ENCODE results near the gene MRM1.

DNA sequence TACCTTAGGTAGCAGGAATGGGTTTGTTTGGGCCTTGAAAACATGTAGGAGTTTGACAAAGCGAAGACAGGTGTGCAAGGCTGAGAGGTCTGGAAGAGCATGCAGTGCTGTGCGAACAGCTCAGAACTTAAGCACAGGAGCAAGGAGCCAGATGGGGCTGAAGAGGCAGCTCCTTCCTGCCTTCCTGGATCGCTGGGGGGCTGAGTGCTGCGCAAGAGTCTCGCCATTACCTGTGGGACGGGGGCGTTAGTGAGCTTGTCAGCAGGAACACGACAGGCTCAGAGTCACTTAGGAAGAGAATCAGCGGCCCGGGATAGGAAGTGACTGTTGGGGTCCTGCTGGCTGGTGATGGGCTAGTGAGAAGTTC, 464 bp upstream of the MRM1 start:
- no peak for TF ChIP-seq EP300 (IDR thresholded peaks at IDR 0.05)
- no peak for TF ChIP-seq POLR2A (IDR thresholded peaks at IDR 0.05)

Data from ovary (tissue), 1 donor.